Uterus (tissue), 2 donors: ENCODE measurements around the gene CHAF1A.

Experiments
- CTCF ChIP-seq, 4 experiments: fragments of 200-600 bp in 2 of 4; fragments of 450-650 bp in 2 of 4; sonication (generic) in 2 of 4; IDR thresholded peaks; one replicate each; pipeline ENCODE4 v1.5.1; 2016 to 2019; ENCODE audit warnings: antibody characterized with exemption in 4 of 4, mild to moderate bottlenecking in 2 of 4, moderate library complexity in 1 of 4
- POLR2A ChIP-seq, 2 donors: fragments of 450-650 bp; IDR thresholded peaks; one replicate each; pipeline ENCODE4 v1.6.1; 2016; ENCODE audit warnings: antibody characterized with exemption in 2 of 2, mild to moderate bottlenecking in 1 of 2, moderate library complexity in 1 of 2

DNA sequence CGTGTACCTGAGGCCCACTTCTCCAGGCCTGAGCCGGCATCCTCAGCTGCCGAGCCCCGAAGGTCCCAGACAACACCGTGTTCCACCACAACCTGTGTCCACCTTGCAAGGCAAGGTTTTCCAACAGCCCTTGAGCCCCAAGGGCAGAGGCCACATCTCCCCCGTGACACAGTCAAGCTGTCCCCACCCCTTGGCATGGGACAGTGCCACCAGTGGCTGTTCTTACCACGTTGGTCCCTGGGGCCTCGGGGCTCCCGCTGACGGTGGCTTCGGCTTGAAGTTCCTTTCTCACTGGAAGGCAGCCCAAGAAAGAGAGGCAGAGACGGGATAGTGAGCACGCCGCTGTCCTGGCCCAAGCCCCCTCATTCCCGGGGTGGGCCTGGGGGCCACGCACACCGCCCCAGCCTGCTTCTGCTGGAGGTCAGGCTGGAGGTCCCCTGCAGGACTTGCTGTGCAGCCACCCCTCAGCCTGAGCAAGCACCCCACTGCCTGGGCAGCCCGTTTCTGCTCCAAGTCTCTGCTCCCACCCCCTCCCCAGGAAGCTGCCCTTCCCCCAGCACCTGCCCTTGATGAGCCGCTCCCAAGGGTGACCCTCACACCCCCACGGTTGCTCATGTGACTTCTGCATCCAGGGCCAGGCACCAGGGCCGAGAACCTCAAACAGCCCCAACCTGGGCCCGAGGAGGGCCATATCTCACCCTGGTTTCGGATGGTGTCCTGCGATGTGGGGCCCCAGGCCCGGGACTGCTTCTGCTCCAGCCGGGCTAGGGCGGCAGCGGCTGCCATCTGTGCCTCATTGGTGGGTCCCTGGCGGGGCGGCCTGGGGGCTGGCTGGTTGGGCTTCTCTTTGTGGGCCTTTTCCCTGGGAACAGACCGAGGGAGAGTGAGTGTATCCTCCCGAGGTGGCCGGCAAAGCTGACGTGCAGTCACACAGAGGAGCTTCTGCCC, 51.1 kb downstream of the CHAF1A start:
- TF ChIP-seq CTCF (IDR thresholded peaks at IDR 0.05) (no peak), POLR2A (IDR thresholded peaks at IDR 0.05) (no peak)
